NCI-H526 (cell line): ENCODE data around the gene KCNQ1.

Source experiments
- DNase-seq, 2 experiments: peaks; one replicate each; lab custom pipeline; 2025; lab: John Stamatoyannopoulos, UW

The KCNQ1 gene

GRCh38 chr11:2824851-2825250, 380.0 kb downstream of the KCNQ1 start:
- DNase-seq: no peak

GRCh38 chr11:2825261-2825888, 380.6 kb downstream of the KCNQ1 start:
- DNase-seq: no peak

- no peak for DNase-seq
Measured at GRCh38 chr11:2825889-2826678, 381.3 kb downstream of the KCNQ1 start.

GRCh38 chr11:2826679-2827056, 381.9 kb downstream of the KCNQ1 start:
- DNase-seq: no peak

GRCh38 chr11:2827256-2827655, 382.4 kb downstream of the KCNQ1 start:
- DNase-seq: no peak

GRCh38 chr11:2827792-2828191, 383.0 kb downstream of the KCNQ1 start:
- no peak for DNase-seq

GRCh38 chr11:2828585-2829330, 383.9 kb downstream of the KCNQ1 start:
- DNase-seq: no peak

GRCh38 chr11:2830030-2830812, 385.4 kb downstream of the KCNQ1 start:
- DNase-seq: no peak

GRCh38 chr11:2830886-2831285, 386.1 kb downstream of the KCNQ1 start:
- DNase-seq: no peak

- DNase-seq: no peak
Measured at GRCh38 chr11:2831781-2832532, 387.1 kb downstream of the KCNQ1 start.

- no peak for DNase-seq
Measured at GRCh38 chr11:2832533-2833020, 387.8 kb downstream of the KCNQ1 start.

- no peak for DNase-seq
Measured at GRCh38 chr11:2833051-2833715, 388.4 kb downstream of the KCNQ1 start.

- DNase-seq: no peak
Measured at GRCh38 chr11:2833716-2834502, 389.1 kb downstream of the KCNQ1 start.

- DNase-seq: no peak
Measured at GRCh38 chr11:2834503-2835273, 389.9 kb downstream of the KCNQ1 start.

- DNase-seq: no peak
Measured at GRCh38 chr11:2835296-2835695, 390.5 kb downstream of the KCNQ1 start.

- DNase-seq: no peak
Measured at GRCh38 chr11:2835751-2836150, 390.9 kb downstream of the KCNQ1 start.

- DNase-seq: no peak
Measured at GRCh38 chr11:2836315-2837095, 391.7 kb downstream of the KCNQ1 start.

GRCh38 chr11:2837096-2837601, 392.3 kb downstream of the KCNQ1 start:
- DNase-seq: peak in 1 of 2 experiments; percentile 37
